ENCODE data around the gene NFIA.

The NFIA gene

DNA sequence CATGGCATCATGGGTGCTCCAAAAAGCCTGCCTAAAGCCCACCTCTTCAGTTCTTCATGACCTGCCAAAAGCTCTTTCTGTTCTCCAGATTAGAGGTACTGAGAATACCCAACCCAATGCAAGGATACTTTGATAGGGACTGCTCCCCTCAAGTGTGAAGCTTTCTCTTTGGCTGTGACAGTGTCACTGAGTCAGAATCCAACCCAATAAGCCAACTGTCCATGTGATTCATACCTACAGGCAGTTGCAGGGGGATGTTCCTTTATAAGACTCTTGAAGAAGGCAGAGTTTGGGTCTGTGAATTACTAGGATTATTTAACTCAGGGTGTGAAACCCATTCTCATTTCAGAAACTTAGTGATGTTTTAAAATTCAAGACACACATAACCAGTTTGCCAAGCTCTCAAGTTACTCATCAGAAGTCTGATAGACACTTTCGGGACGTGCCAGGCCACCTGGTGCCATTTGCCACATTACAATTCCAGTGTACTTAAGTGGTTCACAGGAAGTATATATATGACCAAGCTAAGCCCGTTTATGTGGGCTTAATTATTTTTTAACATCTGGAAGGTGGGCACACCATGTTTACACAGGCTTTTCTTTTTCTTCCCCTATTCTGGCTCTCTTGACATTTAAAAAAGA is 265.8 kb downstream of the NFIA start:
- DNase-seq: no peak

DNA sequence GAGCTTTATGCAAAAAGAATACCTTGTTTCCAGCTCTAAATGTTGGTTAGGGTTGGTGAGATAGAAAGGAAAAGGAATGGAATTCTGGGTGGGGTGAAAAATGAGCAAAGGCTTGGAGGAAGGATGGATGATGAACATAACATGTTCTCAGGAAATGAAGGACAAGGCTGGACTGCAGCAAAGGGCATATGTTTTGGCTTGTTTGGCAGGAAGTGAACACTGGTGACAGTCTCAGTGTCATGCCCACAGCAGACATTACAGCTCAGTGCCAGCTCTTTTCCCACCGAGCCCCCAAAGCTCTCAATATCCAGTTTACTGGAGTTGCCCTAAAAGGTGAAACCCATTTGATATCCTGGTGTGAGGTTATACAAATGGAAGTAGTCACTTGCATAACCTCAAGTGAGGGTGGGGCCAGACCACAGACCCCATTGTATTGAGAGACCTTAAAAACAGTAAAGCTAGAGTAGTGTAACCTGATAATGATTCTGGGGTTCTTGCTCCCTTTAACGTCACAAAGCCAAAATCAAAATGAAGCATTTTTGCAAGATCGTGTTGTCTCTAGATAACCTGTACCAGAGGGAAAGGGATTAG is 270.6 kb downstream of the NFIA start:
- no peak for DNase-seq

DNA sequence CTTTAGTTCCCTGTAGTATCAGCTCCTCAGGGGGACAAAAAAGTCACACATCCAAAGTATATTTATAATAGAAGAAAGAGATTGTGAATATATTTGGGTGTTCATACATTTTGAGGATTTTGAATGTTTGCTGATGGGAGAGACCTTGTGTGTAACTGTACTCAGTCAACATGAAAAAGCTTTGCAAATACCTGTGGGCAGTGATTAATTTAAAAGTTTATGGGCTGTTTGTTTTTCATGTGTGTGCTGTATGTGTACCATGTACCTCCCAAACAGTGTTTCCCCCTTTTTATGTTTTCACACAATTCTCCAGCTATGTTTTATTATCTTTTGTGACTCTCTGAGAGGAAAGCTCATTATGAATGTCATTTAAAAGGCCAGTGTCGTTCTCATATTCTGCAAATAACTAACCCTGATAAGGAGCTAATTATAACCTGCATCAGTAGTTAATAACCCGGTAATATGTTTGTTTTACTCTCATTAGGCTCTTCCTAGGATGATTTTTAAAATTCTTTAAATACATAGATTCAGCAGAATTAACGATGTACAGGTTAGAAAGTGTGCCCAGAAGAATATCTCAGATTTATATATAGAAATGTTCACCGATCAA is 271.5 kb downstream of the NFIA start:
- DNase-seq: no peak

DNA sequence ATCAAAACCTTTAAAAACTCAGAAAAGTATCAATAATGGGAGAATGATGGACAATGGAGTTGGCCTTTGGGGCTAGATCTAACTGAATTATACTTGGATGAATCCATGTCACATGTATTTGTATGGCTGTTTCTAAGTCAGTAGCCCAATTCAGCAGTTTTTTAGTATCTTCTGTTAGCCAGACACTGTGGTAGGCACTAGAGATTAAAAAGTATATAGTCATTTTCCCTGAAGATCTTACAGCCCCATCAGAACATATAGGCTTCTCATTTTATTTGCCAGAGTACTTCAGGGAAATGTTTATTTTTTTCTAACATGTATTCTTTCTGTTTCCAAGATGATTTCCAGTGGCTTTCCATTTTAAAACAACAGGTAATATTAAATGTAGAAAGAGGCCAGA is 273.7 kb downstream of the NFIA start:
- no peak for DNase-seq

DNA sequence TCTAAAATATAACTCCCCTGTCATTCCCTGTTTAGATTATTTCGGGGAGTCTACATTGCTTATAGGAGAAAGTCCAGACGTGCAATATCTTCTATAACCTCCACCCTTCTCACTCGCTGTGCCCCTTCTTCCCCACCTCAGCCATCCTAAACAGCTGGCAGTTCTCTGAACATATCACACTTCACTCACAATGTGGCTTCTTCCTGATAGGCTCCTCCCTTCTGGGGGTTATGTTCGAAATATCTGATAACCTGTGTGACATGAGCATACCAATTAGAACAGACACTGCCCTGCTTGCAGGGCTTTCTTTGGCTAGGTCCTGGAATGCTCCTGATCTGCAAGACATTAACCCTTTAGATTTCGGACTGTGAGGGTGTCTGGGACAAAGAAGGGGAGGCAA is 274.6 kb downstream of the NFIA start:
- no peak for DNase-seq

DNA sequence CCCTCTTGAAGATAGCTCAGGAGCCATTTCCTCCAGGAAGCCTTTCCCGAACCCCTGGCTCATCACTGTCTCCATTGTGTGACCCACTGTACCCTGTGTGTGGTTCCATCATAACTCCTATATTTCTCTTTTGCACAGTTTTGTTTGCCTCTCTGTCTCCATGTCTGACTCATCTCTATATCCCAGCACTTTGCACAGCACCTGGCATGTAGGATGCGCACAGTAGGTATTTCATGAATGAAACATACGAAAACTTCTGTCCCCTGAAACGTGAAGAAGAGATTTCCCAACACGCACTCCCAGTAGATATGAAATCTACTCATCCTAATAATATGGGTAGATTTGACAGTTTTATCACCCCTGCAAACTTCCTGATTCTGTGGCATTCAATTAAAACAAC is 275.2 kb downstream of the NFIA start:
- no peak for DNase-seq

DNA sequence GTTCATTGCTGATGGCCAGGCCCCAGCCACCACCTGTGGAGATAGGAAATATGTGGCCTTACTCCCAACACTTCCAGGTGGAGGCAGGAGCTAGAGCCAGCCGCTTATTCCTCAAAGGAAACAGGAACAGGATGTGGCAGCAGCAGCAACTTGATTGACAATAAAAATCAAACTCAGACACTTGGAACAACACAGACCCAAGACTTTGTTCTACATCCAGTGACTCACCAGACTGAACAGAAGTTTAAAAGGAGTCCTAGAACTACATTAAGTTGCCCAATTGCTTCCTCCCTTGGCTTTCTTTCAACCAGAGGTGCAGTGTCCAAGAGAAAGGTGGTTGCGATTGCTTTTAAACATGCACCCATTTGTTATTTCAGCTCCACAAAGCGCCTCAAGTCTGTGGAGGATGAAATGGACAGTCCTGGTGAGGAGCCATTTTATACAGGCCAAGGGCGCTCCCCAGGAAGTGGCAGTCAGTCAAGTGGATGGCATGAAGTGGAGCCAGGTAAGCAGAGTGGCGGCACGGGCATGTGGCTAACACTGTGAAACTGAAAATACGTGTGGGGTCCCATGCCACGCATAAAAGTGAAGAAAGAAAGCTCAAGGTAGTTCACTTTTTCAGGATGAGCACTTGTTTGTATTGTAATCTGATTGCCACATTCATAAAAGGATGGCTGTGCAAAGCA is 276.6 kb downstream of the NFIA start:
- DNase-seq: no peak

DNA sequence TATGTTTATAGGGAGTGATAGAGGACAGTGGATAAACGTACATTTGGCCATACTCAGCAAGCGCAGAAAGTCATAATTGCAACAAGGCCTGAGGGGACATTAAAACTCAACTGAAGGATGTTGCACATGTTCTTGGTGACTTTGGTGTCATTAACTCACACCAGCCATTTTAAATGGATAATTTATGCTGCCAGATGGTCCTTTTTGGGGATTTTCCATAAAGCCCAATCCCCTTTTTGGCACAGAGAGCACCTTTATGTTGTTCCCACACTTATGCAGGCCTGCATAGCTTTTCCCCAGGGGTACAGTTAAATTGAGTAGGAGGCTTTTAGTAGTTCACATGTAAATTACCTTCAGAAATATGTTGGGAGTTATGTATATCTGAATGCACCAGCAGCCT is 279.6 kb downstream of the NFIA start:
- DNase-seq: no peak

DNA sequence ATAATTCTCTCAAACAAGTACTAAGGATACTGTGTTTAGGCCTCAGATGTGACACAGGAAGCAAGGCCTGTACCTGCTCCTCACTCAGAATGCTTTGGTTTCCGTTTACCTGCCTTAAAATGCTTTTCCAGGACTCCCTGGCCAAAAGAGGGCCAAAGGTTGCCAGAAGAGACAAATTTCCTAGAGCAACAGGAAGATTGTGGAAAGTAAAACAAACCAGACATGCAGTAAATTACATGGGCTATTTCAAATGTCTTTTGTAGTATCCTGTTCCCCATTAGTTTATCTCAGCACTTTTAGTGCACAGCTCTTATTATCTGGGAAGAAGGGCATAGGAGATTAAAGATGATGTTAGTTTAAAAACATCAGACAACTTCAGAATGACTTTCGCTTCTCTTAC is 280.0 kb downstream of the NFIA start:
- DNase-seq: no peak

DNA sequence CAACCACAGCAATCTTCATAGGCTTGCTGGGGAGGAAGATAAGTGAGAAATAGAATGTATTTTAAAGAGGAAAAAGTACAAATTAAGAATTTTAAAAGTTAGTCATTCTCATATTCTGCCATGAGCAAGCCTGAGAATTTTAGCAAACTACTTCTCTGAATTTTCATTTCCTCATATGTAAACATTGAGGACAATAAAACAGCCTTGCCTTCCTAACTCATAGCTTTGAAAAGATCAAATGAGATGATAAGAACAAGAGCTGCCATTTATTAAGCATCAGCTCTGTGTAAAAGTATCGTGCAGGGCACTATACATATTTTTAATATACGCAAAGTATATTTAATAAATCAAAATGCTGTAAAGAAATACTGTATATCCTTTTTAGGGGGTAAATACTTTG is 286.0 kb downstream of the NFIA start:
- no peak for DNase-seq

DNA sequence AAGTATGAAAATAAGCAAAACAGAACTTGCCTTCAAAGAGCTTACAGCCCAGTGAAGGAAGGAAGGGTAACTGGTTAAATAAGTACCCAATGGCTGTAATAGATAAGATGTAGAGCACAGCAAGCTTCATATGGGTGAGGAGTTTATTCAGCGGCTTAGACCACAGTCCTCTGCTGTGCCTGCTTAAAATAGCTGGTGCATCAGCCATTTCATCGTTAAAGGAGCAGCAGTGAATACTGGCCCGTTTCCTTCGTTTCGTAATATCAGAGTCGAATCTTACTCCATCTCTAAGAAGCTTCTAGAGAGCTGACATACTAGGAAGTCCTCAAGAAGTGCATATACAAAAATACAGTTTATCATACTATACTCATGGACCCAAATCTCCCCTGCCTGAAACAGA is 286.5 kb downstream of the NFIA start:
- DNase-seq: no peak

DNA sequence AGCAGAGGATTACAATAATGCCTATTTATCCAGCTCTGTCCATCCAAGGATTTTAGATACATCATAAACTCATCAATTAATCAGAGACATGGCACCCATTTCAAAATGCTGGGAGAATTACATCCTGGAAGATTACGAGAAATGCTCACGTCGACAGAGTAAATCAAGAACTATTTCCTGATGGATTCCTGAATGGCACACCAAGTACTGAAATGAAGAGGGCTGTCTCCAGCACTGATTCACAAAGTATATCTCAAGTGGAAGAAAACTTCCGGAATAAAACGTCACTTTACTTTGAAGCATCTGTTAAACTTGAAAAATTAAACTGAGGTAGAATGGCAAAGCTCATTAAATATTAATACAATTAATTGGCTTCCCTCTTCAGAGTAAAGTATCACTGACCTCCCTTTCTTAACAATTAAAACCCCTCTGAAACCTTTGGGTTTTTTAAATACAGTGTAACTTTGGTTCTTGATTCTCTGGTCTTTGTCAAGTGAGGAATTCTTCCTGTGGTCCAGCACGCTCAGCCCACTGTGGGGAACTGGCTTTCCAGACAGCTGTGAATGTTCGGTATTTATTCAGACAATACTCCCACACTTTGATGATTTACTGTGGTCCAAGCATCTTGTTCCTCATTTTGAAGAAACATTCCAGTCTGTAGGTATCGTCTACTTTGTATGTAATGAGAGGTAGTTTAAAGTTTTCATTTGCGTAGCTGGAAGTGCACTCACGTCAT is 288.0 kb downstream of the NFIA start:
- DNase-seq: no peak

DNA sequence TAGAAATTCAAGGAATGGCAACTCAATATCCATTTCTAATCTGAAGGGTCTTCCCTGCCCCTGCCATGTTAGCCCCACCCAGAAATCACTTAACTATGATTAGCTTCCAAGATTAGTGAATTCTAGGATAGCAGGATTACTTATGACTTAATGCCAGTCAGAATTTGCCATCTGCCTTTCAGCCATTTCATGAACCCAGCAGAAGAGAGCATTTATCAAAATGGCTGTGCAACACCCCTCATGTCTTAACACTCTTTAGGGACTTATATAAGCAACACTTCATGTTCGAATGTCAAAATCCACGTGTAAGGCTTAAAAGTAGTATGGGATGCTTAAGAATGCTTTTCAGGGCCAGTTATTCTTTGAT is 288.5 kb downstream of the NFIA start:
- no peak for DNase-seq

DNA sequence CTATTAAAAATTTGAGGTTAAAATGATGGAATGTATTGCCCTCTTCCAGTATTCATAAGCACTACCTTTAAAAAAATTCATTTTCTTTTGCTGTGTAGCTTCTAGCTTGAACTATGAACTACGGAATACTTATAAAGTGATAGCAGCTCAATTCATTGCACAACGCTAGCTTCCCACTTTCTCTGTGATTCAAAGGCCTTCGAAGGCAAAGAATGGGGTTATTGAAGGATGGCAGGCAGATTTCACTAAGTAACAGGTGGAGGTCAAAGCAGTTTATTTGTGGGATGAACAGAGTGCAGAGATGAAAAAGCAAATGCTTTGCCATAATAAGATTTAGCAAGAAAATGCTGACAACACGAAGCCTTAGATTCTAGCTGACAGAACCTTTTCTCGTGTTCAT is 290.6 kb downstream of the NFIA start:
- no peak for DNase-seq

DNA sequence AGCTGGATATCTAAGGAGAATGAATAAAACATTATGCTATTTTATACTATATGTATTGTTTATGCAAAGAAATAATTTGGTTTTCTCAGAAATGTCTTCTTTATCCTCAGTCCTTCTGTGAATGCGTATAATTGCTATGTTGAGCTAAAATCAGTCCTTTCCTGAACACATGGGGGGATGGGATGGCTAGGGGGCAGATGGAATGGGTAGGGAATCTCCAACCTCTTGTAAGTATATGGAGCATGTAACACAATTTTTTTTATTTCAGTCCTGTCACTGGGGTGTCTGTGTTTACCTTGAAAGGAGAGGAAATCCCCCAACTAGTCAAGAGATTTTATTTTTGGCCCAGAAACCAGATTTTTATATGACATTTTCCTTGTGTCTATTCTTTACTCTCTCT is 291.8 kb downstream of the NFIA start:
- DNase-seq: no peak

DNA sequence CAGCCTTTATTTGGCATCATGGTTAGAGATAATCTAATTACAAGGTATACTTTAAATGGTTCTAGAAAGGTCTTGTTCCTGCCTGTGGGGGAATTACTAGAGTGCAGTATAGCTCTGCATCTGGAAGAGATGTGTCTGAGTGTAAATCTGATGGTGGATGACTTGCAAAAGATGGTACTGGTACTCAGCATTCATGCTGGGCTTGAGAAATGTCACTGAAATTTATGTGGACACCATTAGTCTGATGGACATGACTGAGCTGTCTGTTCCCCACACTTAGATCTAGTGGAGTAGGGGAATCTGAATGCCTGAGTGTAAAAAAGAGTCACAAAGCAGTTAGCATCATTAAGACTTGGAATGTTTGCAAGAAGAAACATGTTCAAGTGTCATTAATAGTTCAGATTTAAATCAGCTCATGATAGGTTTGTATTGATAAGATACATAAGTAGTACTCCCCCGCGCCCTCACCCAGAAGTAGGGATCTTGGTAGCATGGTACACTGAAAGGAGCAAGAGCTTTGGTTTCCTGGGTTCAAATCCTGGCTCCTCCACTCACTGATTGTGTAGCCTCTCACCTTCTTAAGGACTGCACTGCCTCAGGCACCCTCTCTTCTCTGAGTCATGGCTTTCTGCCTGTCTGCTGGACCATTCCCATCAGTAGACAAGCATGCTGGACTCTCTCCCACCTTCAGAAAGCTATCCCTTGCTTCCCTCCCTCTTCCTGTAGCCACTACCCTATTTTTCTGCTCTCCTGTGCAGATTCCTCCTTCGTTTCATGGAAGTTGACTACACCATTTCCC is 292.9 kb downstream of the NFIA start:
- no peak for DNase-seq

DNA sequence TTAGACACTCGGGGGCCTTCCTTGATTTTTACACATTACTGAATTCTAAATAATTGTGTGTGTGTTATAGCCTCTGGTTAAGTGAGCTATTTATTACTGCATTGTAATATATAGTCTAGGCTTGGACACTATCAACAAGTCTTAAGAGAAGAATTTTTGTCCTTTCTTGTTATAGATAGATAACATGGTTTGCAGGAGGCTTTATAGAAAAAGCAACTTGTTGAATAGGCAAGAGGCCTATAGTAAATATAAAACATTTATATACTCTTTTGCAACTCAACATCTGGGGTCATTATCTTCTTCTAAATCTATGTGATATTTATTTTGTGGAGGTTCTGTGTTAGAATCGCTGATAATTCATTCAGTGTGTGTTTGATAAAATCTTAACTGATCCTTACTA is 293.8 kb downstream of the NFIA start:
- DNase-seq: no peak

DNA sequence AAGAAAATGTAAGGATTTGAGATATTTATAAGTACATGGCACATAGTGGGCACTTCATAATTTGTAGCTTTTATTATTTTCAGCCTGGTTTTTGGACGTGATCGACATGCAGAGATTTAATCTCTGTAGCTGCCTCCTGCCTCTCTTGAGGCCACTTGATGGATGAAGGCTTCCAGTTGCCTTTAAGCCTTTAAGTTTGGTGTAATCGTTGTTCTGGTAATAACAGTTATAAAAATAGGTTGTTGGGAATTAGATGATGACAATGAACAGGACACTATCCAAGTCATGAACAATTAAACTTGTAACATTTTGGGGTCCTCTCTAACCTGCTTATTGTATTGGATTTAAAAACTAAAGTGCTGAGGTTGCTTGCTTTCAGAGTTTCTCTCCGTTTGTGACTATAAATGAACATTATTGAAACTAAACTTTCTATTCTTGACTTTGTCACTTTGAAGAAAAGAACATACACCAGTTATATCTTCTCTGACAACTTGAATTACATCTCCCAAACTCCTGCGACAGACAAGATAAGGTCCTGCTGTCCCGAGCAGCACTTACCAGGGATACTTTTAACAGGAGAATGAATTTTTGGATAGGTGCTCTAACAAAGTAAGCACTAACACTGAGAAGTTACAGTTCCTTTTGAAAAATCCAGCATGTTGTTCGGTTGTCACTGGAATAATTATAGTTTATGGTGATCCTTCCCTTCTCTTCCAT is 295.0 kb downstream of the NFIA start:
- no peak for DNase-seq

DNA sequence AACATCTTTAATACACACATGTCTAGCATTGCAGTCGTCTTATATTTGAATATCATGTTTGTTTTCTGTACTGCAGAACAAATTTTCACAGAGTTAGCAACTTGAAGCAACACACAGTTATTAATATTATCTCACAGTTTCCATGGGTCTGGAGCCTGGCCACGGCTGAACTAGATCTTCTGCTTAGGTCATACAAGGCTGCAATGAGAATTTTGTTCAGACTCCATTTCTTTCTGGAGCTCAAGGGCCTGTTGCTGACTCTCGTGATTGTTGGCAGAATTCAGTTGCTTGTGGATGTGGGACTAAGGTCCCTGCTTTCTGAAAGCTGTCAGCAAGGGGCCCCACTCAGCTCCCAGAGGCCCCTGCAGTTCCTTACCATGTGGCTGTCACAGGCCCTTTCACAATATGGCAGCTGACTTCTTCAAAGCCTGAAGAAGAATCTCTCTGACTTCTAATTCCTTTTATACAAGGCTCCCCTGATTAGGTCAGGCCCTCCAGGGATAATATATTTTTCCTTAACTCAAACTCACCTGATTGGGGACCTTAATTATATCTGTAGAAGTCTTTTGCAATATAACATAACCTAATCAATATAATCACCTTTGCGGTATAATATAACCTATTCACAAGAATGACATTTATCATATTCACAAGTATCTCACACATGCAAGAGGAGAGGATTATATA is 296.3 kb downstream of the NFIA start:
- no peak for DNase-seq

DNA sequence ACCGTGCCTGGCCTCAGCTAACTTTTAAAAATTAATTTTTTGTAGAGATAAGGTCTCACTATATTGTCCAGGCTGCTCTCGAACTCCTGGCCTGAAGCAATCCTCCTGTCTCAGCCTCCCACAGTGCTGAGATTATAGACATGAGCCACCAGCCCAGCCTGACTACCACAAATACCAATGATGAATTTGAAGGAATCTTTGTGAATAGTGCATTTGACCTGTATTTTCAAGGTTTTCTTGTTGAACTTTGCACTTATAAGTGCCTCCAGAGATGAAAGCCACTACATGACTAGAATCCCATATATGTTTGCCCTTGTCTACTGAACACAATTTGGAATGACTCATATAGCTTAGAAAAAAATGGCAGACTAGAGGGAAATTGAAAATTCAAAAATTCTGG is 297.3 kb downstream of the NFIA start:
- no peak for DNase-seq

DNA sequence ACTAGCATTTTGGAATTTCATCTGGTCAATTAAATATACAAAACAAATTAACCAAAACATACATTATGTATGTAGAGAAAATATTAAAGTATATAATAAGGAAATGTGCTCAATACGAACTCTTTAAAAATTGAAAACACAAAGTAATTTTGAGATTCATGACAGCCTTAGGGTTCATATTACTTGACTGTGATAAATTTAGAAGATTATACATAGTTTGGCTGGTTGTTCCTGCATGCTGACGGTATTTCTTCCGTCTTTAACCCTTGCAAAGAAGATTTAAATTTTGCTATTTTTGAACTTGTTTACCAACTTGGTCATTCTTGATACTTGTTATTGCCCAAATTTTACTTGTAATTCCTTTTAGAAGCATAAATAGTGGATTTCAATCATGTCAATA is 298.2 kb downstream of the NFIA start:
- no peak for DNase-seq

DNA sequence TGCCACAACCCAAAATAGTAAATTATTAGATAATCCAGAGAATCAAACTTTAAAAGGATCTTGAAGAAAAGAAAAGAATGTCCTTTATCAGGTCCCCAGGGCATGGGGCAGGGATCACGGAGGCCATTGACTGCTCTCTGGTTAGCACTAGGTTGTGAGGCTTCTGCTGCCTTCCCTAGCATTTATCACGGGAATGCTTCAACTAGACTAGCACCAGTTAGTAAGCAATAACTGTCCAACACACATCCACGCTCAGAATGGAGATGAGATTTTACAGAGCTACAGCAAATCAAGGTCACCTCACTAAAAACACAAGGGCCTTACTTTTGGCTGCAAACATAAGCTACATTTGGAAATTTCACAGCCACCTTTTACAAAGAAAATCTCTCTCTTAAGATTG is 304.0 kb downstream of the NFIA start:
- no peak for DNase-seq

All from AML-193 (cell line).